Activated CD4-positive, alpha-beta T cell treated with anti-CD3 and anti-CD28 coated beads for 48 hours (primary cell): ENCODE results near the gene NMUR2.

ENCODE experiments used
- DNase-seq: peaks from one replicate; pipeline ENCODE4 v3.0.0-alpha.2; 2020

Gene NMUR2, protein sequence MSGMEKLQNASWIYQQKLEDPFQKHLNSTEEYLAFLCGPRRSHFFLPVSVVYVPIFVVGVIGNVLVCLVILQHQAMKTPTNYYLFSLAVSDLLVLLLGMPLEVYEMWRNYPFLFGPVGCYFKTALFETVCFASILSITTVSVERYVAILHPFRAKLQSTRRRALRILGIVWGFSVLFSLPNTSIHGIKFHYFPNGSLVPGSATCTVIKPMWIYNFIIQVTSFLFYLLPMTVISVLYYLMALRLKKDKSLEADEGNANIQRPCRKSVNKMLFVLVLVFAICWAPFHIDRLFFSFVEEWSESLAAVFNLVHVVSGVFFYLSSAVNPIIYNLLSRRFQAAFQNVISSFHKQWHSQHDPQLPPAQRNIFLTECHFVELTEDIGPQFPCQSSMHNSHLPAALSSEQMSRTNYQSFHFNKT

GRCh38 chr5:152405145-152405544 is at the start of gene NMUR2:
NMUR2 (minus strand) TSS chr5:152405279; CDS start chr5:152405113, 166 bp downstream.
- no peak for DNase-seq

GRCh38 chr5:152443935-152444334 is 38.9 kb upstream of the NMUR2 start:
- DNase-seq: no peak

- no peak for DNase-seq
Observed at GRCh38 chr5:152439791-152440190, 34.7 kb upstream of the NMUR2 start.

DNA sequence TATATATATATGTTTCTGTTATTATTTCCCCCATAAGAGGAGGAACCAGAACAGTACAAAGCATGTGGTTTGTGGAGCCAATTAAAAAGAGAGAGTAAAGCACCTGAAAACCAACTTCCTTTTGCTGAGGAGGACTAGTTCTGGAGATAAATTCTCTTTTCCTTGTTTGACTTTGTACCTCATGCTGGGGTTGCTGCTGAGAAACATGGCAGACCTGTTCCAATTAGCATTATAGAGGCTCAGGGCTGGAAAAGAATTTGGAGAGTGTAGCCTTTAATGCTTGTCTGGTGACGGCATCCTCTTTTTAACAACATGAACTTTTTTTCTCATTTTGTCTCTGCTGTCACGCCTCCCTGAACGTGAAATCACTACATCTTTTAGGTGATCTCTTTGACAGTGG is 32.8 kb upstream of the NMUR2 start:
- DNase-seq: no peak

DNA sequence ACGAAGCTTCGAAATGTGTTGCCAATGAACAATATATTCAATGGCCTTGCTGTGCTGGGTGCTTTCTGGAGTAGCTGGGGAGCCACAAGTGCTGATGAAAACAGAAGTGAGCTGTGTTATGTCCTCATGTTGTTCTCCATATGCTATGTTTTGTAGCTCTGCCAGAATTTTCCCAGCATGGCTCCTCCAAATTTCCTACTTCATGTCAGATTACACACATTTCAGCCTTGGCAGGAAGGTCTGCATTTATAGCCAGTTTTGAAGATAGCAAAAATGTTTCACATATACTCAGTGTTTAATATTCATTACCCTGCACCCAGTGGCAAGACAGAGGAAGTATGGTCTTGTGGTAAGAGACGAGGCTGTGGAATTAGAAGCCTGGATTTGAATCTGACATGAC is 22.6 kb upstream of the NMUR2 start:
- no peak for DNase-seq

GRCh38 chr5:152425083-152425482 is 20.0 kb upstream of the NMUR2 start:
- no peak for DNase-seq

DNA sequence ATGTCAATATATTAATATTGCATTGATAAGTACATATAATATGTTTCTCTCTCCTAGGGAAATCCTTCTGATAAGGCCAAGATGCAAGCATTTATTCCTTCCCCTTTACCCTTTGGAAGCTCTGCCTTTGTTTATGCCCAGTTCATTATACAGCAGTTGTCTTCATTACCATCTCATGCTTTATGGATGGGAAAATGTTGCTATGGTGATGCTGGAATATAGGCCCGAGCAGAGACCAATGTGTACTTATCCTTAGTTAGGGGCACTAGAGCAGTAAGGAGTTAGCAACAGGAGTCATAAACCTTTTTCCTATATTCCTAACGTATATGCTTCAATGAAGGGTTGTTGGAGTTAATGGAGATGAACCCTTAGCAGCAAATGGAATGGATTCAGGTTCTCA is 19.4 kb upstream of the NMUR2 start:
- DNase-seq: no peak

DNA sequence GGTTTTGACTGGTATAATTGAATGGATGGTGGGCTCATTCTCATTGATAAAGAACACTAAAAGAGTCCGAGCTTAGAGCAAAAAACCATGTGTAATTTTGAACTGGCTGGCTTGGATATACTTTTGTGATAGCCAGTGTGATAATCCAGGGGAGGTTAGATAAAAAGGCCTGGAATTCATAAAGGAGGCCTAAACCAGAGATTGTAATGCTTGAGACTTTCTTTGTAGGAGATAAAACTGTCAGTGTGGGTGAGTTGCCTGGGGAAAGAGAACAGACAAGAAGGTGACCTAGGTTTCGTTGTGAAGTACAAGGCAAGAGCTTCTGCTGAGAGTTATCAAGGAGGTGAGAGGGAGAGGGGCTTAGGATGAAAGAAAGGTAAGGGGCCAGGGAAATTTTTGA is 17.0 kb upstream of the NMUR2 start:
- DNase-seq: no peak

DNA sequence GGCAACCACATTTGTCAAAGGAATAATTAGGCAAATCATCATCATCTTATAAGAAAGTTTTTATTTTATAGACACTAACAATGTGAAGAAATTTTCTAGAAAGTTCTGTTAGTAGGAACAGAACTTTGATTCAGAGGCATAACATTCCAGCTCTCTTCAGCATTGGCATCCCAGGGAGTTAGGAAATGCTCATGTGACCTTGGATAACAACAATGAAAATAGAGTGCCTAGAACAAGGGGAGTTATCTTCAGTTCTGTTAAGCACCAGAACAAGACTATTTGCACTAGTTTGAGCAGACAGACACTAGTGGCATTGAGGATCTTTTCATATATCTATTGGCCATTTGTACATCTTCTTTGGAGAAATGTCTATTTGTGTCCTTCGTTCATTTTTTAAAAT is 7.0 kb upstream of the NMUR2 start:
- no peak for DNase-seq

- DNase-seq: no peak
Observed at GRCh38 chr5:152406082-152406481, 1.0 kb upstream of the NMUR2 start.

DNA sequence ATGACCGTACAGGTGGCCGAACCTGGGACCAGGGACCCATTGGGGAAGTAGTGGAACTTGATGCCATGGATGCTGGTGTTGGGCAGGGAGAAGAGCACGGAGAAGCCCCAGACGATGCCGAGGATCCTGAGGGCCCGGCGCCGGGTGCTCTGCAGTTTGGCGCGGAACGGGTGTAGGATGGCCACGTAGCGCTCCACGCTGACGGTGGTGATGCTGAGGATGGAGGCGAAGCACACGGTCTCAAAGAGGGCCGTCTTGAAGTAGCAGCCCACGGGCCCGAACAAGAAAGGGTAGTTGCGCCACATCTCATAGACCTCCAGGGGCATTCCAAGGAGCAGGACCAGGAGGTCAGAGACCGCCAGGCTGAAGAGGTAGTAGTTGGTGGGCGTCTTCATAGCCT is 585 bp downstream of the NMUR2 start:
- no peak for DNase-seq

DNA sequence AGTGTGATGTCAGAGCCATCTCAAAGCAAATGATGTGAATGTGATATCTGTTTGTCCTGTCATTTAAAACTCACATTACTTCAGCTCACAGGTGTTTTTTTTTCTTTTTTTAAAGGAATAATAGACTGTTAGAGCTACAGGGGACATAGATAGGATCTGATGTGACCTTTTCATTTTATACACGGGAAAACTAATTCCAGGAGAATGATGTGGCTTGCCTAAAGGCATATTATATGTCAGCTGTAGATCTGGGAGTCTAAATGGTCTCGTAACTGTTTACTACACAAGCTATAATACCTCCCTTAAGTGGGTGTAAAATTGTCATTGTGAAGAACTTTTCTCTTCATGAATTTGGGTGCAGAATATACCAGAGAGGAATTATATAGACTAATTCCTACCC is 2.0 kb downstream of the NMUR2 start:
- DNase-seq: no peak

GRCh38 chr5:152400846-152401245 is 4.2 kb downstream of the NMUR2 start:
- DNase-seq: no peak

DNA sequence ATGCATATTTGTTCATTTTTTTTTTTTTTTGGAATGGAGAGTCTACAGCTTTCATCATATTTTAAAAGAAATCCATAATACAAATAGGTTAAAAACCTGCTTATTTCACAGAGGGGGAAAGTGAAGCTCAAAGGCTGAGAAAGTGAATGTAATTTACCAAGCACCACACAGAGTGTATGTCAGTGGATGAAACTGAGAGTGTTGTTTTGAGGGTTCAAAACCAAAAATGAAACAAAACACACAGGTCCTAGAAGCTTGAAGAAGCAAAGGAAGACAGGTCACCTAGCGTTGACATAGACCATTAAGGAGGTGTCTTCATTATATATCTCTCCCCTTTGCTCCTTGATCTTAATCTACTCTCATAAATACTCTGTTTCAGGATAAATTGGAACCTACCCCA is 7.5 kb downstream of the NMUR2 start:
- DNase-seq: no peak

DNA sequence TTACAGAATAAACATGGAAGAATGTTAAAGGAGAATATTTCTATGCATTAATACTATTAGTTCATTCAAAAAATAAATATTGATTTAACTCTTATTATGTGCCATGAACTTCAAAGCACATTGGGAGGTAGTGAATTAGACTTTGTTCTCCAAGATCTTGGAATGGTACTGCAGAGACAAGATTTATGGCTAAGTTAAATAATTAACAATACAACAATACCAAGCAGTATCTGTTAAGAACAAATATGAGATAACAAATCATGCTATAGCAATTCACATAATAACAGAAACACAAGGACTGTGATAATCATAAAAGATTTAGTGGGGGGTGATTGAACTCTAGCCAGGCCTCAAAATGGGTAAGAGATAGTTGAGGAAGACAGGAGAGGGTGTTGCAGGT is 11.6 kb downstream of the NMUR2 start:
- no peak for DNase-seq

- no peak for DNase-seq
Observed at GRCh38 chr5:152389208-152389849, 15.8 kb downstream of the NMUR2 start.

GRCh38 chr5:152388610-152389009 is 16.5 kb downstream of the NMUR2 start:
- no peak for DNase-seq

- DNase-seq: no peak
Observed at GRCh38 chr5:152380415-152381123, 24.5 kb downstream of the NMUR2 start.

- DNase-seq: no peak
Observed at GRCh38 chr5:152379331-152379730, 25.7 kb downstream of the NMUR2 start.

GRCh38 chr5:152378730-152379129 is 26.3 kb downstream of the NMUR2 start:
- DNase-seq: no peak

GRCh38 chr5:152376886-152377285 is 28.2 kb downstream of the NMUR2 start:
- no peak for DNase-seq

GRCh38 chr5:152374711-152375275 is 30.3 kb downstream of the NMUR2 start:
- DNase-seq: no peak

GRCh38 chr5:152372875-152373274 is 32.2 kb downstream of the NMUR2 start:
- DNase-seq: no peak

GRCh38 chr5:152369298-152369697 is 35.8 kb downstream of the NMUR2 start:
- no peak for DNase-seq
